Measurements from ENCODE around the gene DNAH1.

GRCh38 chr3:52394751-52395502 lies 78.8 kb downstream of the DNAH1 start:
- TF ChIP-seq, protein P1, sequence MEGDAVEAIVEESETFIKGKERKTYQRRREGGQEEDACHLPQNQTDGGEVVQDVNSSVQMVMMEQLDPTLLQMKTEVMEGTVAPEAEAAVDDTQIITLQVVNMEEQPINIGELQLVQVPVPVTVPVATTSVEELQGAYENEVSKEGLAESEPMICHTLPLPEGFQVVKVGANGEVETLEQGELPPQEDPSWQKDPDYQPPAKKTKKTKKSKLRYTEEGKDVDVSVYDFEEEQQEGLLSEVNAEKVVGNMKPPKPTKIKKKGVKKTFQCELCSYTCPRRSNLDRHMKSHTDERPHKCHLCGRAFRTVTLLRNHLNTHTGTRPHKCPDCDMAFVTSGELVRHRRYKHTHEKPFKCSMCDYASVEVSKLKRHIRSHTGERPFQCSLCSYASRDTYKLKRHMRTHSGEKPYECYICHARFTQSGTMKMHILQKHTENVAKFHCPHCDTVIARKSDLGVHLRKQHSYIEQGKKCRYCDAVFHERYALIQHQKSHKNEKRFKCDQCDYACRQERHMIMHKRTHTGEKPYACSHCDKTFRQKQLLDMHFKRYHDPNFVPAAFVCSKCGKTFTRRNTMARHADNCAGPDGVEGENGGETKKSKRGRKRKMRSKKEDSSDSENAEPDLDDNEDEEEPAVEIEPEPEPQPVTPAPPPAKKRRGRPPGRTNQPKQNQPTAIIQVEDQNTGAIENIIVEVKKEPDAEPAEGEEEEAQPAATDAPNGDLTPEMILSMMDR (IDR thresholded peaks at IDR 0.05), result no peak
- no peak for TF ChIP-seq EP300 (IDR thresholded peaks at IDR 0.05)
